Upper lobe of right lung (tissue), 1 donor: Measurements from ENCODE around the gene PLAU. TPM values are rescaled to one million over a fixed set of nuclear protein-coding genes. Genes with fewer than 3 reads are reported as not detected.
A peak's percentile ranks its signal among the peaks of the same experiment; 100 is the strongest.

ENCODE experiments used
- ATAC-seq: fragments of 200-7000 bp; cut with Tn5 transposase; one replicate; pipeline ENCODE4 v1.9.1; 2020; ENCODE audit warnings: mild to moderate bottlenecking, moderate library complexity
- DNase-seq: peaks from one replicate; pipeline ENCODE4 v3.0.0-alpha.2; 2020
- H3K27ac ChIP-seq: fragments of 200-600 bp; one replicate; pipeline ENCODE4 v1.8.0; 2022
- H3K27me3 ChIP-seq: fragments of 200-600 bp; one replicate; pipeline ENCODE4 v1.8.0; 2022; ENCODE audit warnings: mild to moderate bottlenecking
- H3K36me3 ChIP-seq: fragments of 200-600 bp; one replicate; pipeline ENCODE4 v1.8.0; 2022
- H3K4me1 ChIP-seq: fragments of 200-600 bp; one replicate; pipeline ENCODE4 v1.8.0; 2022
- H3K4me3 ChIP-seq: fragments of 200-600 bp; one replicate; pipeline ENCODE4 v1.8.0; 2022; ENCODE audit warnings: mild to moderate bottlenecking
- H3K9me3 ChIP-seq: fragments of 200-600 bp; one replicate; pipeline ENCODE4 v1.8.0; 2022
- intact Hi-C: fragments of 100-400 bp; cut with DNase I; formaldehyde crosslinking; loops from one replicate; pipeline ENCODE4 v1.11.0; 2022
- total RNA-seq: library from RNA; stranded (reverse); fragmentation: NEBNext Ultra II Directional; extraction: Animal tissue kit (Norgen Biotek cat#: 25700); gene quantifications from one replicate; pipeline ENCODE4 v1.2.1, GENCODE V29; 2021
- TF ChIP-seq, protein P1 (sequence below): fragments of 200-600 bp; IDR thresholded peaks from one replicate; pipeline ENCODE4 v1.8.0; 2022; ENCODE audit warnings: antibody characterized with exemption
- donor health status: DM: no; HTN: yes; CAD: no; lungs with severe emphysema.

Gene PLAU
- total RNA-seq, 1 donor from 2014 or later = 16.8 TPM

DNA sequence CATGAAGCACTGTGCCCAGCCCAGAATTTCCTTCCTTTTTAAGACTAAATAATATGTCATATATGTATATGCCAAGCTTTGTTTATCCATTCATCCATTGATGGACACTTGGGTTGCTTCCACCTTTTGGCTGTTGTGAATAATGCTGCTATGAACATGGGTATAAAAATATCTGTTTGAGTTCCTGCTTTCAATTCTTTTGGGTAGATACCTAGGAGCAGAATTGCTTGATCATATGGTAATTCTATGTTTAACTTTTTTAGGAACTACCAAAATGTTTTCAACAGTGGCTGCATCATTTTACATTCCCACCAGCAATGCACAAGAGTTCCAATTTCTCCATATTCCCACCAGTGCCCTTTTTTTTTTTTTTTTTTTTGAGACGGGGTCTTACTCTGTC is 13.2 kb upstream of the PLAU start:
- Histone ChIP-seq H3K9me3 (no peaks in the 10 kb centered on the region), H3K4me3 (no peak overlapping the region), H3K27me3 (no peaks in the 10 kb centered on the region), H3K27ac (no peak overlapping the region), H3K4me1 (no peaks in the 10 kb centered on the region), H3K36me3 (no peaks in the 10 kb centered on the region)
- intact Hi-C loops = no loop called here
- DNase-seq = no peak
- no peak for ATAC-seq
- TF ChIP-seq, protein P1, sequence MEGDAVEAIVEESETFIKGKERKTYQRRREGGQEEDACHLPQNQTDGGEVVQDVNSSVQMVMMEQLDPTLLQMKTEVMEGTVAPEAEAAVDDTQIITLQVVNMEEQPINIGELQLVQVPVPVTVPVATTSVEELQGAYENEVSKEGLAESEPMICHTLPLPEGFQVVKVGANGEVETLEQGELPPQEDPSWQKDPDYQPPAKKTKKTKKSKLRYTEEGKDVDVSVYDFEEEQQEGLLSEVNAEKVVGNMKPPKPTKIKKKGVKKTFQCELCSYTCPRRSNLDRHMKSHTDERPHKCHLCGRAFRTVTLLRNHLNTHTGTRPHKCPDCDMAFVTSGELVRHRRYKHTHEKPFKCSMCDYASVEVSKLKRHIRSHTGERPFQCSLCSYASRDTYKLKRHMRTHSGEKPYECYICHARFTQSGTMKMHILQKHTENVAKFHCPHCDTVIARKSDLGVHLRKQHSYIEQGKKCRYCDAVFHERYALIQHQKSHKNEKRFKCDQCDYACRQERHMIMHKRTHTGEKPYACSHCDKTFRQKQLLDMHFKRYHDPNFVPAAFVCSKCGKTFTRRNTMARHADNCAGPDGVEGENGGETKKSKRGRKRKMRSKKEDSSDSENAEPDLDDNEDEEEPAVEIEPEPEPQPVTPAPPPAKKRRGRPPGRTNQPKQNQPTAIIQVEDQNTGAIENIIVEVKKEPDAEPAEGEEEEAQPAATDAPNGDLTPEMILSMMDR = no peak

DNA sequence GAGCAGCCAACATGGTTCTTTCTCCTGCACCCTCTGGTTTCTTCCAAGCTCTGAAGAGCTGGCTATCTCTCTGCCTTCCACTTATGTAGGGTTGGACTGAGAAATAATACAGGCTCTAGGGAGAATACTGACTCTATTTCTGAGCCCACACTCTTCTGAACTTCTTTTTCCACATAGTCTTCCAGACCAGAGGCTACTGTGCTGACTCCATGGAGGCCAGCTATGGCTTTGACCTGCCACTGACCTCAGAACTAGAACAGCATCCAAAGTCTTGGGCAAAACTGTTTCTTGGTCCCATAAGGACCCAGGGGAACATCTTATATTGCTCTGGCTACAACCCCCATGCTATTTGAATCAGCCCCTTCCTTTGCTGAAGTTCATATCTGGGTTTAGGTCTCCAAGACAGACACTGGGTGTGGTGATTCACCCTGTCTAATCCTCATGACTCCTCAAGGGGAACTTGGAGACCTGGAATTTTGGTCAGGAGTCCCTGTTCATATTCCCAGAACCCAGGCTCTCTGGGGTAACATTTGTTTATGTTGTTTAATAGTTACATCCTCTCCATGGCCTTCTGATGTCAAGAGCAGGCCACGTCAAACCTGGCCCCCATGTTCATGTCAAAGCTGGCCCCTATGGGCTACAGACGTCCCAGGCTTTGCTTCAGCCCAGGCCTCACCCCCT is 12.1 kb upstream of the PLAU start:
- TF ChIP-seq, protein P1 = no peak
- no peak for DNase-seq
- no peaks in the 10 kb centered on the region for H3K4me1 ChIP-seq
- no peak for ATAC-seq
- no peak overlapping the region for H3K27ac ChIP-seq
- H3K4me3 ChIP-seq = no peak overlapping the region
- H3K36me3 ChIP-seq = no peaks in the 10 kb centered on the region
- H3K9me3 ChIP-seq = no peaks in the 10 kb centered on the region
- intact Hi-C loops = no loop called here
- H3K27me3 ChIP-seq = no peaks in the 10 kb centered on the region

DNA sequence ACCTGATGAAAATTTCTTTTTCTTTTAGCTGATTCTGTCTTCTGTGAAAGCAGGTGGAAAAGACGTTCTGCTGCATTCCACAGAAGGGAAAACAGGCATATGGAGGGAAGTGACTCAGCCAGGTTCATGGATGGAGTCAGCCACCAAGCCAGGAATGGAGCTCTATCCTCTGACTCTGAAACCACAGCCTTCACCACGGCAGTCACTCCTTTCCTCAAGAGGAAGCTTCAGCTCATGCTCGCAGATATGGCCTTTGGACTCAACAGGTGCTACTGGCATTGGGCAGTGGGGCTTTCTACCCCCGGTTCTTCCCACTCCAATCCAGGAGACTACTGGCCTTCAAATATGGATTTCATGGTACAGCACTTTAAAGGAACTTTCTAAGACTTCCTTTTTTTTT is 11.5 kb upstream of the PLAU start:
- H3K4me1 ChIP-seq = no peaks in the 10 kb centered on the region
- no peaks in the 10 kb centered on the region for H3K27me3 ChIP-seq
- peak; percentile 35 for ATAC-seq
- TF ChIP-seq, protein P1 = no peak
- no peak overlapping the region for H3K4me3 ChIP-seq
- no peaks in the 10 kb centered on the region for H3K36me3 ChIP-seq
- intact Hi-C loops = no loop called here
- H3K27ac ChIP-seq = no peak overlapping the region
- no peak for DNase-seq
- H3K9me3 ChIP-seq = no peaks in the 10 kb centered on the region

DNA sequence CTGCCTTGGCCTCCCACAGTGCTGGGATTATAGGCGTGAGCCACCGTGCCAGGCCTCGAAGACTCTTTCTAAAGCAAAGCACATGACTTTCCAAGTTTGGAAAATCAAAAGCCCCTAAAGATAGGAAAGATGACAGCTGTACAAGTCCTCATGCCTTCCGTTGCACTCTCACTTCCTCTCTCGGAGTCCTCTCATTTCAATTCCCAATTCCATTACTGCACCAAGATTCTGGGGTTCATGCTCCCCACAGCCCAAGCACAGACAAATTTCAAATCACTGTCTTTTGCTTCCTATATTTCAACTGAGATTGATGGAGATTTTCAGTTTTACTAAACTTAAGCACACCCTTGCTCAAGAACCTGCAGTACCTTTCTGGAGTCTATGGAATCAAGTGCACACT is 10.9 kb upstream of the PLAU start:
- TF ChIP-seq, protein P1 = no peak
- H3K36me3 ChIP-seq = no peaks in the 10 kb centered on the region
- no peaks in the 10 kb centered on the region for H3K4me1 ChIP-seq
- no peak for ATAC-seq
- DNase-seq = no peak
- no peaks in the 10 kb centered on the region for H3K9me3 ChIP-seq
- H3K4me3 ChIP-seq = no peak overlapping the region
- intact Hi-C loops = no loop called here
- H3K27ac ChIP-seq = no peak overlapping the region
- no peaks in the 10 kb centered on the region for H3K27me3 ChIP-seq

DNA sequence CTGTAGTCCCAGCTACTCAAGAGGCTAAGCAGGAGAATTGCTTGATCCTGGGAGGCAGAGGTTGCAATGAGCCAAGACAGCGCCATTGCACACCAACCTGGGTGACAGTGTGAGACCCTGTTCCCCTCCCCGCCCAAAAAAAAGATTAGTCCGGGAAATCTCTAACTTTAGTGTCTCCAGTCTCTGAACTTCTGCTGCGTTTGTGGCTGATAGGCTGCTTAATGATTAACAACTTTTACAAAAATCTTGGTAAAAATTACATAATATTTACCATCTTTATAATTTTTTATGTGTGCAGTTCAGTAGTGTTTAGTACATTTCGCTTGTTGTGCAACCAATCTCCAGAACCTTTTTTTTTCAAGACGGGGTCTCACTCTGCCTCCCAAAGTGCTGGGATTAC is 9.7 kb upstream of the PLAU start:
- DNase-seq = no peak
- no peaks in the 10 kb centered on the region for H3K27me3 ChIP-seq
- peaks cover 4% of the 10 kb centered on the region for H3K4me1 ChIP-seq
- intact Hi-C loops = no loop called here
- TF ChIP-seq, protein P1 = no peak
- no peak overlapping the region for H3K27ac ChIP-seq
- ATAC-seq = no peak
- no peaks in the 10 kb centered on the region for H3K9me3 ChIP-seq
- H3K4me3 ChIP-seq = no peak overlapping the region
- no peaks in the 10 kb centered on the region for H3K36me3 ChIP-seq

DNA sequence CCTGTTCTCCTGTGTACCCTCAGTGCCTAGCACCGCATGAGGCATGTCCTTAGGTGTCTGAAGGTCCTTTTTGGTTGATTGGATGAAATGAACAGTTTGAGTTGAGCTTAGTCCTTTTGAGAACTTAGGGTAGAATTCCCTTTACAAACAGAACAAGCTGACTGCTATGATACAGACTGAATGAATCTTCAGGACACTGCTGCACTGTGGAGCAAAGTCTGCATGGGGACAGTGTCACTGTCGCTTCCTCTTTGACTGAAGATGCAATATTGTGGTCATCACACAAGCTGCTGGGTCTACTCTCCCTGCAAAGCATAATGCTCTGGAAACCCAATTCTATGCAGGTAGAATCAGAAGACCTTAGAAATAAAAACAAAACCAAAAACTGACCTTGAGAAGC is 8.6 kb upstream of the PLAU start:
- Histone ChIP-seq H3K36me3 (no peaks in the 10 kb centered on the region), H3K4me3 (no peak overlapping the region), H3K4me1 (peaks cover 13% of the 10 kb centered on the region), H3K27ac (no peak overlapping the region), H3K27me3 (no peaks in the 10 kb centered on the region), H3K9me3 (no peaks in the 10 kb centered on the region)
- TF ChIP-seq, protein P1 = no peak
- ATAC-seq (peak; percentile 59), DNase-seq (no peak)
- intact Hi-C loops = no loop called here
